ENCODE data around the gene PKNOX1.
"Not testable (repeated sequence)": the region's sequence is repeated elsewhere in the genome, so short reads cannot be mapped to it uniquely, and the experiment has no call there.

Gene PKNOX1, protein sequence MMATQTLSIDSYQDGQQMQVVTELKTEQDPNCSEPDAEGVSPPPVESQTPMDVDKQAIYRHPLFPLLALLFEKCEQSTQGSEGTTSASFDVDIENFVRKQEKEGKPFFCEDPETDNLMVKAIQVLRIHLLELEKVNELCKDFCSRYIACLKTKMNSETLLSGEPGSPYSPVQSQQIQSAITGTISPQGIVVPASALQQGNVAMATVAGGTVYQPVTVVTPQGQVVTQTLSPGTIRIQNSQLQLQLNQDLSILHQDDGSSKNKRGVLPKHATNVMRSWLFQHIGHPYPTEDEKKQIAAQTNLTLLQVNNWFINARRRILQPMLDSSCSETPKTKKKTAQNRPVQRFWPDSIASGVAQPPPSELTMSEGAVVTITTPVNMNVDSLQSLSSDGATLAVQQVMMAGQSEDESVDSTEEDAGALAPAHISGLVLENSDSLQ

DNA sequence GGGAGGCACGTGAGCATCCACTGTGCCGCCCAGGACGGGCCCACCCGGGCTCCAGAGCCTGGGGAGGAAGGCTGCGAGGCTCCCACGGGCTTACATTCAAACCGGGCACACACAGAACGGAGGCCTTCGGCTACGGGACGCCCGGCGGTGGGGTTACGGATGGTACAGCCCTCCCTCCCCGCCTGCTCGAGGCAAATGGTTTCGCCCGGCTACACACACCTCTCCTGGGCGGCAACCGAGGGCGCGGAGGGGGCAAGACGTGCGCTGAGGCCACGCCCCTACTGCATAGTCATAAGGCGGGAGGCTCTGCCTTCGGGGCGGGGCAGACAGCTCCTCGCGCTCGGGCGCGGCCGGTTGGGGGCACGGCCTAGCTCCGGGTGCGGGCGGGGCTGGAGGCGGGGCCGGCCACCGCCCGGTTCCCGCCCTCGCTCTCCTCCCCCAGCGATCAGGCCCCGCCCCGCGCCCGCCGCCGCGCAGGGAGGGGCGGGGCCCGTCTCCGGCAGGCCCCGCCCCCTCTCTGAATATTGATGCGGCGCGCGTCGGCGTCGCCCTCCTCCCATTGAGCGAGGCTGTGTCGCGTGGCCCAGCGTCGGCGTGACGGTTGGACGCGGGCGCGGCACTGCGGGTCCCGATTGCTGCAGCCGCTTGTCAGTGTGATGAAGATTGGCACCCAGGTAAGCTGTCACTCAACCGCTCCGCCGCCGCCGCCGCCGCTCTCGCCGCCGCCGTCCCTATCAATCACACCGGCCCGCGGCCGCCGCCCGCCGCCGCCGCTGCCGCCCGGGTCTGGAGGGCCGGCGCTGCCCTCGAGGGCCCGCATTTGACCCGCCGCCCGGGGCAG is at the start of gene PKNOX1:
PKNOX1 (plus strand) TSS at position 572 of the 841 bp plus-strand sequence. CDS start 29,820 bp downstream, outside the sequence.
- DNase-seq = peak; percentile 95

DNA sequence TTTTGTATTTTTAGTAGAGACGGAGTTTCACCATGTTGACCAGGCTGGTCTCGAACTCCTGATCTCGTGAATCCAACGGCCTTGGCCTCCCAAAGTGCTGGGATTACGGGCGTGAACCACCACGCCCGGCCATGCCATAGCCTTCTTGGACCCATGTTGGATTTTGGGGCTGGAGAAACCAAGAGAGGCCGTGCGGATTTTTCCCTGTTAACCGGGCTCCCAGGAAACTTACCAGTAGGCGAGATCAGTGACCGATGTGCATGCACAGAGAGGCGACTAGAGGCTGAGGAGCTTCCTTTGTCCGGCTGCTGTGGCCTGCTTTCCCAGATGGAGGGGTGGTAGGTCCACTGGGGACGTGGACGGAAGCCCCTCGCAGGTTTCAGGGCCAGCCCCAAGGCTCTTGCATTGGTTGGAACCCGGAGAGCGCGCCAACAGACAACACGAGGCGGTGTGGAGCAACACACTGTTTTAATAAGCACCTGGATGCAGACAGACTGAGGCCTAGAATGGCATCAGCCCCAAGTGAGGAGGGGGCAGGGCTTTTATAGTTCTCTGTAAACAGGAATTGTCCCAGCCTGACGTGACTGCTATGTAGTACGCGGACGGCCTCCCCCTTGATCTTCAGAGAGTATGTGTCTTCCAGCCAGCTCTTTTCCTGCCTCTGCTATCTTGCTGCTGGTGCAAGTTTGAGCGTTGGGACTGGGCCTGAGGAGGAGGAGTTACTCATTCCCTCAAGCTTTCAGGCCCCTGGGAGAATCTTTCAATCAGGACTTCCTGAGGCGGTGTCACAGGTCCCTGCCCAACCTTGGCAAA is 49.0 kb upstream of the PKNOX1 start, which contains the start of gene ERVH48-1:
ERVH48-1 (minus strand) TSS at position 517 of the 813 bp plus-strand sequence. CDS start 6,624 bp downstream, outside the sequence.
- DNase-seq = no peak

DNA sequence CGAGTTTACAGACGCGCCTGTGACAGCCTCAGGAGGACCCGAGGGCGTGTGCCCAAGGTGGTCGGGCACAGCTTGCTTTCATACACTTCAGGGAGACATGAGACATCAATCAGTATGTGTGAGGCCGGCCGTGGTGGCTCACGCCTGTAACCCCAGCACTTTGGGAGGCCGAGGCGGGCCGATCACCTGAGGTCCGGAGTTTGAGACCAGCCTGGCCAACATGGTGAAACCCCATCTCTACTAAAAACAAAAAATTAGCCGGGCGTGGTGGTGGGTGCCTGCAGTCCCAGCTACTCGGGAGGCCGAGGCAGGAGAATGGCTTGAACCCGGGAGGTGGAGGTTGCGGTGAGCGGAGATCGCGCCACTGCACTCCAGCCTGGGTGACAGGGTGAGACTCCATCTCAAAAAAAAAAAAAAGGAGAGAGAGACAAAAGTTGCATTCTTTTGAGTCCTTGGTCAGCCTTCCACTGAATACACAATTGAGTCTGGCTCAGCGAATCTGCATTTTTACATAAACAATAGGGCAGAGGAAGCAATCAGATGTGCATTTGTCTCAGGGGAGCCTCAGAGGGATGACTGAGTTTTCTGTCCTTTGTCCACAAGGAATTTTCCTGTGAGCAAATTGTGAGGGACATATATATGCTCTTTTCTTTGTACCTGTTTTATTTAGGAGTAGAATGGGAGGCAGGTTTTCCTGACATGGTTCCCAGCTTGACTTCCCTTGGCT is 46.7 kb upstream of the PKNOX1 start:
- not testable (repeated sequence) for DNase-seq

DNA sequence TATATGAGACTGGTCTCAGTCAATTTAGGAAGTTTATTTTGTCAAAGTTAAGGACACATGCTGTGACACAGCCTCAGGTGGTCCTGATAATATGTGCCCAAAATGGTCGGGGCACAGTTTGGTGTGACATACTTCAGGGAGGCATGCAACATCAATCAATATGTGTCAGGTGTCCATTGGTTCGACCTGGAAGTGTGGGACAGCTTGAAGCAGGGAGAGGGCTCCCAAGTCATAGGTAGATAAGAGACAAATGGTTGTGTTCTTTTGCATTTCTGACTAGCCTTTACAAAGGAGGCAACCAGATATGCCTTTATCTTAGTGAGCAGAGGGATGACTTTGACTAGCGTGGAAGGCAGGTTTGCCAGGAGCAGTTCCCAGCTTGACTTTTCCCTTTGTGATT is 44.4 kb upstream of the PKNOX1 start:
- no peak for DNase-seq

DNA sequence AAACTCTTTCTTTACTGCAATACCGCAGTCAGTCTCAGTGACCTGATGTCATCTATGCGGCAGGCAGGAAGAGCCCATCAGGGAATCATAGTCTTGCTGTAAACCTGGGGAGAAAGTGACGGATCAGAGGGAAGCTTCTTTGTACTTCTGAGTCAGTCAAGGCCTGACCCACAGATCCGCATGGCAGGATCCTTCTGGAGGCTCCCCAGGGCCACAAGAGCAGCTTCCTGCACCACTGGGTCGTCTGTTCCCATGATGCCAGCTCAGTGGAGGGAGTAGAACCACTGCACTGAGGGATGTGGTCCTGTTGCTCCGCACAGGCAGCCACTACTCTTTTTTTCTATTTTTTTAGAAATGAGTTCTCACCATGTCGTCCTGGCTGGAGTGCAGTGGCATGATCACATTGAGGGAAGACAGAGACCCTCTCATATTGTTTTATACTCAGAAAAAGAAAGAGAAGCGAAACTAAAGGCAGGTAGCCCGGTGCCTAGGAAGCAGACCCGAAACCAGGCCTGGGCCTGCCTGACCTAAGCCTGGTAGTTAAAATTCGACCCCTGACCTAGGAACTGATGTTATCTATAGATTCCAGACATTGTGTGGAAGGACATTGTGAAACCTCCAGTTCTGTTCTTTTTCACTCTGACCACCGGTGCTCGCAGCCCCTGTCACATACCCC is 42.7 kb upstream of the PKNOX1 start:
- DNase-seq = no peak

DNA sequence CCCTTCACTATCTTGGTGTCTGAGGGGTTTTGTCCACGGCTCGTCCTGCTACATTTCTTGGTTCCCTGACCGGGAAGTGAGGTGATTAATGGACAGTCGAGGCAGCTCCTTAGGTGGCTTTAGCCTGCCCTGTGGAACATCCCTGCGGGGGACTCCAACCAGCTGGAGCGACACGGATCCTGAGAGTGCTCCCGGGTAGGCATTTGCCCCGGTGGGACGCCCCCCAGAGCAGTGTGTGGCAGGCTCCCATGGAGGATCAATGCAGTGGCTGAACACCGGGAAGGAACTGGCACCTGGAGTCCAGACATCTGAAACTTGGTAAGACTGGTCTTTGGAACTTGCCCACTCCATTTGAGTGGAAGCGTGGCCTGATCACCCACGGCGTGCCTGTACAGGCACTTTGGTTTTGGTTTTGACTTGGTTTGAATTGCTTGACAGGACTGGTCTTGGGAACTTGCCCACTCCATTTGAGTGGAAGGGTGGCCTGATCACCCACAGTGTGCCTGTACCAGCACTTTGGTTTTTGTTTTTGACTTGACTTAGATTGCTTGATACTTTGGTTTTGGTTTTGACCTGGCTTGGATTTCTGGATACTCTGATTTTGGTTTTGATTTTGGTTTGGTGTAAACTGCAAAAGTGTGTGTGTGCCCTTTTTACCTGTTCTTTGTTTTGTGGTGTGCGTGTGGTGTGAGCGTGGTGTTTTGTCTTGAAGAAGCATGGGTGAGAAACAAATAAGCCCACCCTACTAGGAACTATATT is 41.8 kb upstream of the PKNOX1 start:
- not testable (repeated sequence) for DNase-seq

DNA sequence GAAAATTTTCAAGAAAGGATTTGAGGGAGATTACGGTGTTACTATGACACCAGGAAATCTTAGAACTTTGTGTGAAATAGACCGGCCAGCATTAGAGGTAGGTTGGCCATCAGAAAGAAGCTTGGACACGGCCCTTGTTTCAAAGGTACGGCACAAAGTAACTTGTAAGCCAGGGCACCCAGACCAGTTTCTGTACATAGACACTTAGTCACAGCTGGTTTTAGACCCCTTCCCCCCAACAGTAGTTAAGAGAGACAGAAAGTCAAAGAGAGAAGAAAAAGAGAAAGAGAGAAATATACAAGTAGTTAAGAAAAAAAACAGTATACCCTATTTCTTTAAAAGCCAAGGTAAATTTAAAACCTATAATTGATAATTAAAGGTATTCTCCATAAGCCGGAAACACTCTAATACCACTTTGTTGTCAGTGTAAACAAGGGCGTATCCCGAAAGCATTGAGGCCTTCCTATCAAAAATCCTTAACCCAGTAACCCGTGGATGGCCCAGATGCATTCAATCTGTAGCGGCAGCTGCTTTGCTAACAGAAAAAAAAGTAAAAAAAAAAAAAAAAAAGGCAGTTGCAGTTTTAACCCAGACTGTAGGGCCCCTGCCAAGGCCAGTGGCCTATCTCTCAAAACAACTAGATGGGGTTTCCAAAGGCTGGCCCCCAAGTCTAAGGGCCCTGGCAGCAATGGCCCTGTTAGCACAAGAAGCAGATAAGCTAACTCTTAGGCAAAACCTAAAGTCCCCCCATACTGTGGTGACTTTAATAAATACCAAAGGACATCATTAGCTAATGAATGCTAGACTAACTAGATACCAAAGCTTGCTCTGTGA is 41.0 kb upstream of the PKNOX1 start:
- not testable (repeated sequence) for DNase-seq

DNA sequence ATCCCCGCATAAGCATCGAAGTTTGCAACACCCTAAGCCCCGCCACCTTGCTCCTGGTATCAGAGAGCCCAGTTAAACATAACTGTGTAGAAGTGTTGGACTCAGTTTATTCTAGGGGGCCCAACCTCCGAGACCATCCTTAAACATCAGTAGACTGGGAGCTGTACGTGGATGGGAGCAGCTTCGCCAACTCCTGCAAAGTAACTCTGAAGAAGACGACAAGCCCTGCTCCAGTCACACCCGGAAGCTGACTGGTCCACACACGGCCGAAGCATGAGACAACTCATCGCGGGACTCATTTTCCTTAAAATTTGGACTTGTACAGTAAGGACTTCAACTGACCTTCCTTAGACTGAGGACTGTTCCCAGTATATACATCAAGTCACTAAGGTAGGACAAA is 40.4 kb upstream of the PKNOX1 start:
- DNase-seq = not testable (repeated sequence)

DNA sequence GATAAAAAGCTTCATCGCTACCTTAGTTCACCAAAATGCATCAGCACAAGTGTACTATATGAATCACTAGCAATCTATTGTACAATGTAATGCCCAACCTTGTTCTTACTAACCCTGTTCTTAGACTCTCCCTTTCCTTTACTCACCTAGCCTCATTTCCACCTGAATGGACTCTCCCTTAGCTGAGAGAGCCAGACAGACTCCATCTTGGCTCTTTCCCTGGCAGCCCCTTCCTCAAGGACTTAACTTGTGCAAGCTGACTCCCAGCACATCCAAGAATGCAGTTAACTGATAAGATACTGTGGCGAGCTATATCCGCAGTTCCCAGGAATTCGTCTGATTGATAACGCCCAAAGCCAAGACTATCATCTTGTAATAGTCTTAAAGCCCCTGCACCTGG is 38.0 kb upstream of the PKNOX1 start:
- not testable (repeated sequence) for DNase-seq

DNA sequence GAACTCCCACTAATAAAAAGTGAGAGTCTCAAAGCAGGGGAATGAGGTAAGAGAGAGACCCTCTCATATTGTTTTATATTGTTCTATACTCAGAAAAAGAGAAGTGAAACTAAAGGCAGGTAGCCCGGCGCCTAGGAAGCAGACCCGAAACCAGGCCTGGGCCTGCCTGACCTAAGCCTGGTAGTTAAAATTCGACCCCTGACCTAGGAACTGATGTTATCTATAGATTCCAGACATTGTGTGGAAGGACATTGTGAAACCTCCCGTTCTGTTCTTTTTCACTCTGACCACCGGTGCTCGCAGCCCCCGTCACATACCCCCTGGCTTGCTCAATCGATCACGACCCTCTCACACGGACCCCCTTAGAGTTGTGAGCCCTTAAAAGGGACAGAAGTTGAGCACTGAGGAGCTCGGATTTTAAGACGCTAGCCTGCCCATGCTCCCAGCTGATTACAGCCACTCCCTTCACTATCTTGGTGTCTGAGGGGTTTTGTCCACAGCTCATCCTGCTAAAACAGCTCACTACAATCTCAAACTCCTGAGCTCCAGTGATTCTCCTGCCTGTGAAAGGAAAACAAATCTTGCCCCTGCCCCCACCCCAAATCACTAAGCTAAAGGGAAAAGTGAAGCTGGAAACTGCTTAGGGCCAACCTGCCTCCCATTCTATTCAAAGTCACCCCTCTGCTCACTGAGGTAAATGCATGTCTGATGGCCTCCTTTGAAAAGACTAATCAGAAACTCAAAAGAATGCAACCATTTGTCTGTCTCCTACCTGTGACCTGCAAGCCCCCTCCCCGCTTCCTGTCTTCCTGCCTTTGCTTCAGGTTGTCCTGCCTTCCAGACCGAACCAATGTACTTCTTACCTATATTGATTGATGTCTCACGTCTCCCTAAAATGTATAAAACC is 37.1 kb upstream of the PKNOX1 start:
- not testable (repeated sequence) for DNase-seq

DNA sequence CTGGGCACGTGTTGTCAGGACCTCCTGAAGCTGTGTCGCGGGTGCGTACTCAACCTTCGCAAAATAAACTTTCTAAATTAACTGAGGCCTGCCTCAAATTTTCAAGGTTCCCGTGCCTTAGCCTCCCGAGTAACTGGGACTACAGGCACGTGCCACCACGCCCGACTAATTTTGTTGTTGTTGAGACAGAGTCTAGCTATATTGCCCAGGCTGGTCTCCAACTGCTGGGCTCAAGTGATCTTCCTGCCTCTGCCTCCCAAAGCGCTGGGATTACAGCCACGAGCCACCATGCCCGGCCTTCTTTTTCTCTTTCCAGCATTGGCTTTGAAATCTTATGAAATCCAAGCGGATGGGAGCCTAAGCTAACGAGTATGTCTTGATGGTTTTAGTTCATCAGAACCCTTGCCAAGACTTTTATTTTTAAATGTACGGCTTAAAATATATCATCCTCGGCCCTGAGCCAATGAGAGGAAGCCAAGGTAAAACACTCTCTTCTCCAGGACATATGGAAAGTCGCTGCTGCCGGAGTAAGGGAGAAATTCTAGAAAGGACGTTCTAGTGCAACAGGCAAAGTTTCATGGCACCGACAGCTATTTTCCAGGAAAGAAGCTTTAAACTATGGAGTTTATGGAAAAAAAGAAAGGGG is 36.3 kb upstream of the PKNOX1 start:
- DNase-seq = no peak

DNA sequence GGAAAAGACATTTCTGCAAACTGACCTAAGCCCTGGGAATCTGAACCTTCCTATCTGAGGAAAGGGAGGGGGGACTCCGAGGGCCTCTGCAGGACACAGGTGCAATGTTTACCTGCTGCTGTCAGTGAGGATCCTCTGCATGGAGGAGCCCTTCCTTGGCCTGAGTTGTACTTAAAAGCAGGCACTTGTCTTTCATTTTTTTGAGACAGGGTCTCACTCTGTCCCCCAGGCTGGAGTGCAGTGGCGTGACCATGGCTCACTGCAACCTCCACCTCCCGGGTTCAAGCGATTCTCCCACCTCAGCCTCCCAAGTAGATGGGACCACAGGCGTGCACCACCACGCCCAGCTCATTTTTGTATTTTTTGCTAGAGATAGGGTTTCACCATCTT is 35.8 kb upstream of the PKNOX1 start:
- not testable (repeated sequence) for DNase-seq

DNA sequence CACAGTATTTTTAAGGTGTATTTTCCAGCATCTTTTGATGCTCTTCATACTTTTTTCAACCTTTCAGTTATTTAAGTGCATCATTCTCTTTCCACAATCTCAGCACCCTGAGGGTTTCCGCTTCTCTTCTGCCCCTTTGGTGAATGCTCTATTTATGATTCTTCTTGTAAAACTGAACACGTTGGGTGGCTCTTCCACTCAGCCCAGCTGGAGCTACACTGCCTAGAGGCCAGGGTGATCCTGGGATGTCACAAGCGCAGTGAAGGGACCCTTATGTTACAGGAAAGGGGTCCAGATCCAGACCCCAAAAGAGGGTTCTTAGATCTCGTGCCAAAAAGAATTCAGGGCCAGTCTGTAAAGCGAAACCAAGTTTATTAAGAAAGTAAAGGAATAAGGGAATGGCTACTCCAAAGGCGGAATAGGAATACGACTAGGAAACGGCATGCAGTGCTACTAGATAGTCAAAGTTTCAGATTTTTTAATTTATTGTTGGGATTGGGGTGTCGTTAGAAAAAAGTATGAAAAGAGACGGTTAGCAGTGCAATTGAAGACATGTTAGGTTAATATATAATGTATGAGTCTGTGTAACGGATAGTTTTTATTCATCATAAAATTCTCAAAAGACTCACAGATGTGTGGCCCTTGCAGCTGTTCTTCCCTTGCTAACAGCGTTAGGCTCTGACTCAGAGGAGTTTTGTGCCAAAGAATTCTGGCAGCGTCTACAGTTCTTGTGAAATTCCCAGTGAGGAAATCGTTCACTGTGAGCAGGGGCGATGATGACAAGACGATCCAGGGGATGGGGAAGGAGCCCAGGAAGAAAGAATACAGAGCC is 34.6 kb upstream of the PKNOX1 start:
- peak; percentile 27 for DNase-seq

DNA sequence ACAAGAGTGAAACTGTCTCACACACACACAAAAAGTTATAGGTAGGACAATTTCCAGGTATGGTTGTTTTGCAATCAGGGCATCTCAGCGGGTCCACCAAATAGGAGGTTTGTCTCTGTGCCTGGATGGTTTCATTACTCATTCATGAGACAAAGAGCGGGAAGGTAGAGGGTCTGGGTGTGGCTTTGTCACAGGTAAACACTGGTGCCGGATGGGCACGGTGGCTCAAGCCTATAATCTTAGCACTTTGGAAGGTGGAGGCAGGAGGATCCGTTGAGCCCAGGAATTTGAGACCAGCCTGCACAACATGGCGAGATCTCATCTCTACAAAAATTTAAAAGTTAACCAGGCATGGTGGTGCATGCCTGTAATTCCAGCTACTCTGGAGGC is 32.7 kb upstream of the PKNOX1 start:
- DNase-seq = no peak

DNA sequence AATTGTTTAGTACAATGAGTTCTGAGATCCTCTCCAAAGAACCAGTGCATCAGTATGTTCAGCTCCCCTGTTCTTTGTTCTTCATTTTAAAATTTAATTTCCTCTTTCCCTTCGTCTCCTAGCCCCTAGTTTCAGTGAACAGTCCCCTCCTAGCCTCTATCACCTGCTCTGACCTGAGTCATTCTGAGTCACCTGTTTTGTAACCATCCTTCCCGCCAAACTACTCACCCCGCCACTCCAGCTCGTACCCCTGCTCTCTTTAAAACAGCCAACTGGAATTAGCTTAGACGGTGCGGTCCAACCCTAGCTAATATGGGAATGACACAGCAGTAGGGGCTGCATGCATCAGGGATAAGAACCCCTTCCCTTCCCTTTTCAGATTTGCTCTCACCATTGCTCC is 32.1 kb upstream of the PKNOX1 start:
- DNase-seq = no peak

DNA sequence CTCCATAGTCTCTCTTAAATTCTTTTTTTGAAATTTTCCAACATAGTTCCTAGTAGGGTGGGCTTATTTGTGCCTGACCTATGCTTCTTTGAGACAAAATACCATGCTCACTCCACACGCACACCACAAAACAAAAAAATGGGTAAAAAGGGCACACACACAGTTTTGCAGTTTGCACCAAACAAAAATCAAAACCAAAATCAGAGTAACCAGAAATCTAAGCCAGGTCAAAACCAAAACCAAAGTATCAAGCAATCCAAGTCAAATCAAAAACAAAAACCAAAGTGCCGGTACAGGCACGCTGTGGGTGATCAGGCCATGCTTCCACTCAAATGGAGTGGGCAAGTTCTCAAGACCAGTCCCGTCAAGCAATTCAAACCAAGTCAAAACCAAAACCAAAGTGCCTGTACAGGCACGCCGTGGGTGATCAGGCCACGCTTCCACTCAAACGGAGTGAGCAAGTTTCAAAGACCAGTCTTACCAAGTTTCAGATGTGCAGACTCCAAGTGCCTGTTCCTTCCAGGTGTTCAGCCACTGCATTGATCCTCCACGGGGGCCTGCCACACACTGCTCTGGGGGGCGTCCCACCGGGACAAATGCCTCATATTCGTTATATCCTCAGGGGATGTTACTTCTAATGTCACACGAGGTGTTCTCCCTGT is 25.1 kb upstream of the PKNOX1 start:
- not testable (repeated sequence) for DNase-seq

DNA sequence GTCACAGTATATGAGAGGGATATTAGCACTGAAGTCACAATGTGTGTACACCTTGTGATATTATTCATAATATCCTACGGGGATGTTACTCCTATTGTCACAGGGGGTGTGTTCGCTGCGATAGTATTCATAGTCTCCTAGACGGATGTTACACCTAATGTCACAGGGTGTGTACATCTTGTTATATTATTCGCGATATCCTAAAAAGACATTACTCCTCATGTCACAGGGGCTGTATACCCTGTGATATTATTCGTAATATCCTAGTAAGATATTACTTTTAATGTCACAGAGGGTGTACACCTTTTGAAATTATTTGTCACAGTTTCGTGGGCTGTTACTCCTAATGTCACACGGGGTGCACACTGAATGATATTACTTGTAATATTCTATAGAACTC is 23.2 kb upstream of the PKNOX1 start:
- not testable (repeated sequence) for DNase-seq
